Smooth muscle cell (in vitro differentiated cells): ENCODE data around the gene FOXO6. TPM values are rescaled to one million over a fixed set of nuclear protein-coding genes. Genes with fewer than 3 reads are reported as not detected.

Experiments used
- DNase-seq: peaks from one replicate; lab custom pipeline; 2025; ENCODE audit not compliant: unreplicated experiment; lab: John Stamatoyannopoulos, UW
- H2AFZ ChIP-seq: fragments of 200-600 bp; sonication (generic); 2 replicates; pipeline ENCODE4 v1.6.0; 2016; ENCODE audit warnings: antibody characterized with exemption, low read depth, mild to moderate bottlenecking
- H3F3A ChIP-seq: fragments of 200-600 bp; sonication (generic); 2 replicates; pipeline ENCODE4 v1.6.0; 2017; ENCODE audit warnings: antibody characterized with exemption, low read depth
- H3K27ac ChIP-seq: fragments of 200-600 bp; sonication (generic); 2 replicates; pipeline ENCODE4 v1.5.1; 2016; ENCODE audit warnings: low read depth, mild to moderate bottlenecking
- H3K27me3 ChIP-seq: fragments of 200-600 bp; sonication (generic); 2 replicates; pipeline ENCODE4 v1.6.1; 2016; ENCODE audit warnings: low read depth, mild to moderate bottlenecking
- H3K36me3 ChIP-seq: fragments of 200-600 bp; sonication (generic); 2 replicates; pipeline ENCODE4 v1.5.1; 2016; ENCODE audit warnings: low read depth
- H3K4me1 ChIP-seq: fragments of 200-600 bp; sonication (generic); 2 replicates; pipeline ENCODE4 v1.5.1; 2016; ENCODE audit warnings: low read depth
- H3K4me2 ChIP-seq: fragments of 200-600 bp; sonication (generic); 2 replicates; pipeline ENCODE4 v1.6.0; 2016; ENCODE audit warnings: mild to moderate bottlenecking
- H3K4me3 ChIP-seq: fragments of 200-600 bp; sonication (generic); 2 replicates; pipeline ENCODE4 v1.5.1; 2016; ENCODE audit warnings: mild to moderate bottlenecking
- H3K79me2 ChIP-seq: fragments of 200-600 bp; sonication (generic); 2 replicates; pipeline ENCODE4 v1.6.0; 2016; ENCODE audit warnings: low read depth, mild to moderate bottlenecking
- H3K9ac ChIP-seq: fragments of 200-600 bp; sonication (generic); 2 replicates; pipeline ENCODE4 v1.6.0; 2016; ENCODE audit warnings: low read depth
- H3K9me3 ChIP-seq: fragments of 200-600 bp; sonication (generic); replicated peaks from 2 replicates; pipeline ENCODE4 v1.5.1; 2016; ENCODE audit warnings: low read depth
- H4K20me1 ChIP-seq: fragments of 200-600 bp; sonication (generic); 2 replicates; pipeline ENCODE4 v1.6.0; 2016; ENCODE audit warnings: low read depth
- WGBS: methylation state at CpG from one replicate; pipeline ENCODE4 v1.1.7; 2016; ENCODE audit warnings: low lambda C conversion rate; 5-methylcytosine and 5-hydroxymethylcytosine counted together
- polyA plus RNA-seq: library from polyadenylated mRNA; unstranded; fragments of >200 nt; fragmentation: Nextera tagmentation; extraction: Ambion mirVana; gene quantifications from 2 replicates; pipeline ENCODE4 v1.2.1, GENCODE V29; 2016
- total RNA-seq: library from RNA; depleted of rRNA; stranded (reverse); fragments of >200 nt; gene quantifications from 2 replicates; pipeline ENCODE4 v1.2.3, GENCODE V29; 2014
- TF ChIP-seq, protein P1 (sequence below): fragments of 200-600 bp; sonication (generic); IDR thresholded peaks from 2 replicates; pipeline ENCODE4 v1.5.1; 2017; ENCODE audit warnings: borderline replicate concordance, mild to moderate bottlenecking, antibody characterized with exemption; ENCODE audit not compliant: insufficient read depth, poor library complexity, severe bottlenecking

The FOXO6 gene
- total and polyA plus RNA-seq, 2 experiments from 2014 or later, result 0.85 to 1.7 TPM

DNA sequence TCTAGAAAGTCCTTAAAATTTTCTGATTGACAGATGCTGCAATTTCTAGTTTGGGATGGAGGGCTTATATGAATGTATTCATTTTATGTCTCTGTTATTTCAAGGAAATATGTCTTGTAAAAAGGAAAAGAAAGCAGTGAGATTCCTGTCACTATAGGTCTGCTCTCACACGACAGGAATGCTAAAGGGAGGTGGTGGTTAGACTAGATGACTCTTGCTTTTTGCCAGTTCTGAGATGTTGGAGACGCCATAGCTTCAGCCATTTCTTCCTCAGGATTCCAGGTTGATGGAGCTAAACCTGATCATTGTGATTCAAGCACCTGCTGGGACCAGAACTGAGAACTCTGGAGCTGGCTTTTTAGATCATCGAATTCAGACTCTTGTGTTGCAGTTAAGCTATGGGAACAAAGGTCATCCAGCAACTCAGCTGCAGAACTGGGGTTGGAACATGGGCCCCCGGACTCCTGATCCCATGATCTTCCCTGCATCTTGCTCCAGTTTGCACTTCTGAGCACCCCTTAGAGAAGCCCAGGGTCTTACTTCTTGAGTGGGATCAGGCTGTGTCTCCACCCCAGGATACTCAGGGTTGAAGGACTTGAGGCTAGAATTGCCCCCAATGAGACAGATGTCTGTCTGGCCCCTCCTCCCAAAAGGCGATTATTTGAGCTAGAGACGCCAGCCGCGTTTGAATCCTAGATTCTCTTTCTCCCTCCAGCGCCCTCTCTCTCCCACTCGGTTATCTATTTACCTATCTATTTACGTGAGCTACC, 46.7 kb upstream of the FOXO6 start:
- TF ChIP-seq, protein P1, sequence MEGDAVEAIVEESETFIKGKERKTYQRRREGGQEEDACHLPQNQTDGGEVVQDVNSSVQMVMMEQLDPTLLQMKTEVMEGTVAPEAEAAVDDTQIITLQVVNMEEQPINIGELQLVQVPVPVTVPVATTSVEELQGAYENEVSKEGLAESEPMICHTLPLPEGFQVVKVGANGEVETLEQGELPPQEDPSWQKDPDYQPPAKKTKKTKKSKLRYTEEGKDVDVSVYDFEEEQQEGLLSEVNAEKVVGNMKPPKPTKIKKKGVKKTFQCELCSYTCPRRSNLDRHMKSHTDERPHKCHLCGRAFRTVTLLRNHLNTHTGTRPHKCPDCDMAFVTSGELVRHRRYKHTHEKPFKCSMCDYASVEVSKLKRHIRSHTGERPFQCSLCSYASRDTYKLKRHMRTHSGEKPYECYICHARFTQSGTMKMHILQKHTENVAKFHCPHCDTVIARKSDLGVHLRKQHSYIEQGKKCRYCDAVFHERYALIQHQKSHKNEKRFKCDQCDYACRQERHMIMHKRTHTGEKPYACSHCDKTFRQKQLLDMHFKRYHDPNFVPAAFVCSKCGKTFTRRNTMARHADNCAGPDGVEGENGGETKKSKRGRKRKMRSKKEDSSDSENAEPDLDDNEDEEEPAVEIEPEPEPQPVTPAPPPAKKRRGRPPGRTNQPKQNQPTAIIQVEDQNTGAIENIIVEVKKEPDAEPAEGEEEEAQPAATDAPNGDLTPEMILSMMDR, result no peak
- no peaks in the 10 kb centered on the region for H3K27me3 ChIP-seq
- no peaks in the 10 kb centered on the region for H3K9me3 ChIP-seq
- WGBS, result 31% methylated on average over 11 of the region's 11 CpGs
- peaks cover 15% of the 10 kb centered on the region for H3K4me1 ChIP-seq
- peak overlapping the region; percentile 41 for H3K9ac ChIP-seq
- H2AFZ ChIP-seq, result no peak overlapping the region
- H3K4me2 ChIP-seq, result peak overlapping the region; percentile 83
- peaks cover 13% of the 10 kb centered on the region for H3F3A ChIP-seq
- no peaks in the 10 kb centered on the region for H3K36me3 ChIP-seq
- no peaks in the 10 kb centered on the region for H4K20me1 ChIP-seq
- peak overlapping the region; percentile 21 for H3K4me3 ChIP-seq
- H3K27ac ChIP-seq, result peak overlapping the region; percentile 90
- no peak for DNase-seq
- no peaks in the 10 kb centered on the region for H3K79me2 ChIP-seq

DNA sequence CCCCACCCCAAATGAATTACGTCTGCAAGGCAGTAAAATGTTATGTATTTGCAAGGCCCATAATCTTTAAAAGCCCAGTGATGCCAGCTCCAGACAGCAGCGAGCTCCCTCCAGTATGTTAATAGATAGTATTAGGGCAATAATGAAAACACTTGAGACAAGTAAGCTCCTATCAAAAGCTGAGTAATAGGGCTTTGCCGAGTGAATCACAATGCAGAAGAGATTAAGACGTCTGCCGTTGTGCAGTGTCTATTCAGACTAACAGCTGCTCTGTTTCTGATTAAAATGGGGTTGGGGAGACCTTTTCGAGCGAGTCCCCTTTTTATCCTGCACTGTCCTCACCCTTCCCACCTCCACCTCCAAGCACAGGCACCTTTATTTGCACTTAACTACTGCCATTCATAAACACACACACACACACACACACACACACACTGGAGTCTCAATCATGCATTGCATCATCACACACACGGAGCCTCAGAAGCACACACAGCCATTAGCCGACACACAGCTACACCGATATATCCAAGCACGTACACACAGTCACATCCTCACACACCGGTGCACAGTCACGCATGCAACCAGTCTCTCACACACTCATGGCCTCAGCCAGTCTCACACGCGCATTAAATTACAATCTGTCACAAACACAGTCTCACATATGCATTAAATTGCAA, 46.0 kb upstream of the FOXO6 start:
- H3F3A ChIP-seq, result peaks cover 13% of the 10 kb centered on the region
- TF ChIP-seq, protein P1, result no peak
- peaks cover 15% of the 10 kb centered on the region for H3K4me1 ChIP-seq
- no peaks in the 10 kb centered on the region for H3K36me3 ChIP-seq
- H3K4me3 ChIP-seq, result peak overlapping the region; percentile 21
- H3K27ac ChIP-seq, result peak overlapping the region; percentile 90
- H3K9me3 ChIP-seq, result no peaks in the 10 kb centered on the region
- no peak overlapping the region for H2AFZ ChIP-seq
- 29% methylated on average over 15 of the region's 15 CpGs for WGBS
- no peaks in the 10 kb centered on the region for H4K20me1 ChIP-seq
- H3K9ac ChIP-seq, result peak overlapping the region; percentile 41
- H3K4me2 ChIP-seq, result peak overlapping the region; percentile 83
- DNase-seq, result no peak
- H3K79me2 ChIP-seq, result no peaks in the 10 kb centered on the region
- H3K27me3 ChIP-seq, result no peaks in the 10 kb centered on the region

GRCh38 chr1:41315871-41316270, 45.4 kb upstream of the FOXO6 start:
- TF ChIP-seq, protein P1, result no peak
- DNase-seq, result no peak
- Histone ChIP-seq H3F3A (peaks cover 13% of the 10 kb centered on the region), H3K9ac (peak overlapping the region; percentile 5), H2AFZ (no peak overlapping the region), H3K9me3 (no peaks in the 10 kb centered on the region), H3K4me3 (no peak overlapping the region), H3K36me3 (no peaks in the 10 kb centered on the region), H3K27me3 (no peaks in the 10 kb centered on the region), H3K27ac (peak overlapping the region; percentile 90), H3K79me2 (no peaks in the 10 kb centered on the region), H3K4me1 (peaks cover 15% of the 10 kb centered on the region), H3K4me2 (peak overlapping the region; percentile 83), H4K20me1 (no peaks in the 10 kb centered on the region)
- 83% methylated on average over 3 of the region's 3 CpGs for WGBS
